Body of pancreas (tissue), 4 donors: ENCODE results near the gene CTAGE9. TPM values are rescaled to one million over a fixed set of nuclear protein-coding genes. Genes with fewer than 3 reads are reported as not detected.
A peak's percentile ranks its signal among the peaks of the same experiment; 100 is the strongest.

Experiments
- ATAC-seq: fragments of 150-250 bp; one replicate; pipeline ENCODE4 v1.9.1; 2016
- DNase-seq, 4 donors: peaks; one replicate each; pipeline ENCODE4 v3.0.0-alpha.2; 2019
- H3K27ac ChIP-seq, 4 donors: fragments of 200-600 bp; sonication (generic); 1 replicate in 3 of 4; 2 replicates in 1 of 4; pipeline versions ENCODE4 v1.5.1 to v1.6.1; 2016 to 2019; ENCODE audit warnings: mild to moderate bottlenecking in 1 of 4, mixed read lengths in 1 of 4, moderate library complexity in 1 of 4
- H3K27me3 ChIP-seq, 2 donors: fragments of 200-600 bp; sonication (generic); one replicate each; pipeline ENCODE4 v1.6.0; 2016; ENCODE audit warnings: mild to moderate bottlenecking in 1 of 2
- H3K36me3 ChIP-seq, 2 donors: fragments of 200-600 bp; sonication (generic); replicated peaks in 1 of 2; 2 replicates each; pipeline ENCODE4 v1.5.1; 2016; ENCODE audit warnings: low read depth in 2 of 2; ENCODE audit not compliant: insufficient read depth in 1 of 2
- H3K4me1 ChIP-seq: fragments of 200-600 bp; sonication (generic); one replicate; pipeline ENCODE4 v1.6.0; 2016
- H3K4me3 ChIP-seq, 2 donors: fragments of 200-600 bp; sonication (generic); 1 replicate in 1 of 2; 2 replicates in 1 of 2; pipeline ENCODE4 v1.5.1; 2016 to 2019
- H3K9me3 ChIP-seq, 3 donors: fragments of 200-600 bp; sonication (generic); 1 replicate in 2 of 3; 2 replicates in 1 of 3; pipeline ENCODE4 v1.5.1; 2016
- CTCF ChIP-seq, 7 experiments: fragments of 450-650 bp in 4 of 7; fragments of 200-600 bp in 3 of 7; sonication (generic) in 3 of 7; IDR thresholded peaks; one replicate each; pipeline ENCODE4 v1.5.1; 2016 to 2019; ENCODE audit warnings: antibody characterized with exemption in 7 of 7
- POLR2A ChIP-seq, 3 donors: fragments of 450-650 bp; IDR thresholded peaks; one replicate each; pipeline ENCODE4 v1.6.1; 2016; ENCODE audit warnings: antibody characterized with exemption in 3 of 3, mild to moderate bottlenecking in 2 of 3
- WGBS, 2 donors: methylation state at CpG; one replicate each; pipeline ENCODE4 v1.1.5; 2017; 5-methylcytosine and 5-hydroxymethylcytosine counted together
- intact Hi-C: fragments of 100-400 bp; cut with DNase I; formaldehyde crosslinking; loops from one replicate; pipeline ENCODE4 v1.15.1; 2023
- total RNA-seq, 2 donors: library from RNA; depleted of rRNA; stranded (reverse); fragments of >200 nt; gene quantifications; one replicate each; pipeline ENCODE4 v1.1.0, GENCODE V29; 2016

The CTAGE9 gene
- total RNA-seq, 2 donors from 2014 or later, result 0.66 TPM; not detected in 1

GRCh38 chr6:131694832-131695426, 15.9 kb downstream of the CTAGE9 start:
- WGBS, 2 donors, result 34 to 42% methylated on average over 2 of the region's 2 CpGs
- Histone ChIP-seq H3K9me3 (no peaks in the 10 kb centered on the region), H3K27me3 (no peaks in the 10 kb centered on the region), H3K4me3 (no peak overlapping the region), H3K4me1 (no peaks in the 10 kb centered on the region), H3K36me3 (no peaks in the 10 kb centered on the region), H3K27ac (no peak overlapping the region)
- DNase-seq (peak; percentile 38 to 62 (median 44)), ATAC-seq (peak; percentile 72)
- intact Hi-C loops, result loop anchor here (10.0 kb wide), 1 partner anchor 220 kb away; no protein-coding TSS in a partner anchor
- TF ChIP-seq POLR2A (IDR thresholded peaks at IDR 0.05) (no peak), CTCF (IDR thresholded peaks at IDR 0.05) (peak; percentile 61 to 81 (median 66))

GRCh38 chr6:131693384-131693783, 17.4 kb downstream of the CTAGE9 start:
- TF ChIP-seq CTCF (IDR thresholded peaks at IDR 0.05) (no peak), POLR2A (IDR thresholded peaks at IDR 0.05) (no peak)
- ATAC-seq, result no peak
- no peak for DNase-seq
- Histone ChIP-seq H3K27me3 (no peaks in the 10 kb centered on the region), H3K36me3 (no peaks in the 10 kb centered on the region), H3K4me3 (no peak overlapping the region), H3K27ac (no peak overlapping the region), H3K9me3 (no peaks in the 10 kb centered on the region), H3K4me1 (no peaks in the 10 kb centered on the region)
- intact Hi-C loops, result loop anchor here (10.0 kb wide), 1 partner anchor 221 kb away; no protein-coding TSS in a partner anchor
- 58 to 59% methylated on average over 5 of the region's 5 CpGs for WGBS, 2 donors

- intact Hi-C loops, result loop anchor here (10.0 kb wide), 1 partner anchor 222 kb away; no protein-coding TSS in a partner anchor
- H3K36me3 ChIP-seq, result no peaks in the 10 kb centered on the region
- no peak overlapping the region for H3K27ac ChIP-seq
- H3K4me3 ChIP-seq, result no peak overlapping the region
- TF ChIP-seq CTCF (IDR thresholded peaks at IDR 0.05) (no peak), POLR2A (IDR thresholded peaks at IDR 0.05) (no peak)
- H3K4me1 ChIP-seq, result no peaks in the 10 kb centered on the region
- no peak for DNase-seq
- H3K27me3 ChIP-seq, result no peaks in the 10 kb centered on the region
- no peak for ATAC-seq
- no peaks in the 10 kb centered on the region for H3K9me3 ChIP-seq
Observed at GRCh38 chr6:131692589-131692988, 18.2 kb downstream of the CTAGE9 start.

GRCh38 chr6:131692031-131692430, 18.8 kb downstream of the CTAGE9 start:
- intact Hi-C loops, result loop anchor here (10.0 kb wide), 1 partner anchor 223 kb away; no protein-coding TSS in a partner anchor
- no peak overlapping the region for H3K27ac ChIP-seq
- DNase-seq, result no peak
- no peaks in the 10 kb centered on the region for H3K36me3 ChIP-seq
- H3K9me3 ChIP-seq, result no peaks in the 10 kb centered on the region
- TF ChIP-seq POLR2A (IDR thresholded peaks at IDR 0.05) (no peak), CTCF (IDR thresholded peaks at IDR 0.05) (no peak)
- no peak for ATAC-seq
- WGBS, 2 donors, result 25 to 29% methylated on average over 1 of the region's 1 CpG
- H3K4me3 ChIP-seq, result no peak overlapping the region
- no peaks in the 10 kb centered on the region for H3K4me1 ChIP-seq
- no peaks in the 10 kb centered on the region for H3K27me3 ChIP-seq

- intact Hi-C loops, result no loop called here
- Histone ChIP-seq H3K4me1 (no peaks in the 10 kb centered on the region), H3K9me3 (no peaks in the 10 kb centered on the region), H3K27me3 (no peaks in the 10 kb centered on the region), H3K36me3 (no peaks in the 10 kb centered on the region), H3K27ac (no peak overlapping the region), H3K4me3 (no peak overlapping the region)
- TF ChIP-seq POLR2A (IDR thresholded peaks at IDR 0.05), result no peak
- no peak for TF ChIP-seq CTCF (IDR thresholded peaks at IDR 0.05)
- ATAC-seq (no peak), DNase-seq (no peak)
- 82 to 96% methylated on average over 1 of the region's 1 CpG for WGBS, 2 donors
Observed at GRCh38 chr6:131688286-131688685, 22.5 kb downstream of the CTAGE9 start.
